H1 (cell line): Measurements from ENCODE around the gene NEK2. TPM values are rescaled to one million over a fixed set of nuclear protein-coding genes. Genes with fewer than 3 reads are reported as not detected.

ENCODE experiments used
- CTCF ChIA-PET: fragments of 300-600 bp; sonication (Branson Sonifier 250); formaldehyde crosslinking; loops from one replicate; lab custom pipeline; 2021; ENCODE audit not compliant: partially characterized antibody; lab: Charles Lee
- POLR2A ChIA-PET: fragments of 300-600 bp; sonication (Branson Sonifier 250); formaldehyde crosslinking; loops from one replicate; lab custom pipeline; 2021; ENCODE audit warnings: inconsistent platforms; ENCODE audit not compliant: partially characterized antibody; lab: Charles Lee
- DNase-seq, 2 experiments: peaks; one replicate each; pipeline versions ENCODE4 v3.0.0 to v3.0.0-alpha.2; 2010 to 2022; ENCODE audit warnings: low spot score in 2 of 2, low read depth in 1 of 2, mixed read lengths in 1 of 2
- FAIRE-seq: peaks from 2 replicates; lab custom pipeline; 2011; peaks lifted over from hg19 to GRCh38; lab: Jason Lieb, UNC
- H2AFZ ChIP-seq: 2 replicates; pipeline ENCODE4 v1.8.1; 2012; ENCODE audit warnings: low read length, inconsistent platforms
- H2AK5ac ChIP-seq: 2 replicates; pipeline ENCODE4 v1.6.1; 2013; ENCODE audit warnings: low read depth, low read length
- H2BK120ac ChIP-seq: replicated peaks from 2 replicates; pipeline ENCODE3; 2013; ENCODE audit warnings: low read depth, low read length, inconsistent platforms
- H2BK12ac ChIP-seq: 2 replicates; pipeline ENCODE4 v1.6.1; 2013; ENCODE audit warnings: low read depth, low read length
- H2BK15ac ChIP-seq: 2 replicates; pipeline ENCODE4 v1.6.1; 2013; ENCODE audit warnings: low read length
- H2BK20ac ChIP-seq: 2 replicates; pipeline ENCODE4 v1.6.1; 2013; ENCODE audit warnings: low read length
- H2BK5ac ChIP-seq: 2 replicates; pipeline ENCODE4 v1.6.1; 2013; ENCODE audit warnings: low read depth, low read length
- H3K14ac ChIP-seq: 2 replicates; pipeline ENCODE4 v1.6.1; 2013; ENCODE audit warnings: inconsistent platforms; ENCODE audit not compliant: insufficient read length
- H3K18ac ChIP-seq: 2 replicates; pipeline ENCODE4 v1.6.1; 2013; ENCODE audit warnings: low read length; ENCODE audit errors: extremely low read depth
- H3K23ac ChIP-seq: 2 replicates; pipeline ENCODE4 v1.6.1; 2013; ENCODE audit warnings: inconsistent platforms; ENCODE audit not compliant: insufficient read length
- H3K23me2 ChIP-seq: 2 replicates; pipeline ENCODE4 v1.6.1; 2013; ENCODE audit warnings: low read depth, low read length
- H3K27ac ChIP-seq: 2 replicates; pipeline ENCODE4 v1.6.1; 2011; ENCODE audit warnings: low read depth, low read length, inconsistent platforms
- H3K27me3 ChIP-seq, 4 experiments: replicated peaks in 1 of 4; 1 replicate in 1 of 4; 2 replicates in 3 of 4; pipeline versions ENCODE4 v1.6.1 to v1.8.1; 2011 to 2013; ENCODE audit warnings: low read length in 3 of 4, mild to moderate bottlenecking in 3 of 4, inconsistent platforms in 2 of 4, mixed read lengths in 2 of 4, moderate library complexity in 1 of 4; ENCODE audit not compliant: control insufficient read depth in 3 of 4, insufficient read depth in 3 of 4; ENCODE audit errors: extremely low read depth in 1 of 4
- H3K36me3 ChIP-seq, 4 experiments: 2 replicates each; pipeline versions ENCODE4 v1.6.1 to v1.8.1; 2011 to 2013; ENCODE audit warnings: mild to moderate bottlenecking in 4 of 4, low read length in 3 of 4, moderate library complexity in 2 of 4, control low read depth in 1 of 4, inconsistent platforms in 1 of 4; ENCODE audit not compliant: insufficient read depth in 4 of 4, control insufficient read depth in 2 of 4
- H3K4ac ChIP-seq: replicated peaks from 2 replicates; pipeline ENCODE3; 2013; ENCODE audit warnings: low read length, low read depth, mixed read lengths, inconsistent platforms; ENCODE audit not compliant: insufficient read length
- H3K4me1 ChIP-seq, 4 experiments: replicated peaks in 1 of 4; 1 replicate in 1 of 4; 2 replicates in 3 of 4; pipeline versions ENCODE4 v1.6.1 to v1.8.1; 2011 to 2013; ENCODE audit warnings: low read length in 3 of 4, inconsistent platforms in 2 of 4, mixed read lengths in 1 of 4; ENCODE audit not compliant: insufficient read depth in 4 of 4, control insufficient read depth in 3 of 4
- H3K4me2 ChIP-seq, 2 experiments: 2 replicates each; pipeline versions ENCODE4 v1.6.1 to v1.8.1; 2011 to 2013; ENCODE audit warnings: low read depth in 2 of 2, low read length in 2 of 2, control low read depth in 1 of 2, inconsistent platforms in 1 of 2, mild to moderate bottlenecking in 1 of 2; ENCODE audit not compliant: insufficient read depth in 1 of 2
- H3K4me3 ChIP-seq, 4 experiments: fragments of 200-600, 300-600 bp in 1 of 4; sonication (generic), shearing (Covaris generic), sonication (Bioruptor Twin) in 1 of 4; 2 replicates each; pipeline versions ENCODE4 v1.5.1 to v1.8.1; 2011 to 2016; ENCODE audit warnings: low read length in 4 of 4, low read depth in 3 of 4, control low read depth in 2 of 4, inconsistent platforms in 2 of 4, mild to moderate bottlenecking in 2 of 4, mixed read lengths in 1 of 4, moderate library complexity in 1 of 4; ENCODE audit not compliant: insufficient read depth in 2 of 4; ENCODE audit errors: extremely low read depth in 1 of 4
- H3K56ac ChIP-seq: replicated peaks from 2 replicates; pipeline ENCODE3; 2013; ENCODE audit warnings: low read depth, mild to moderate bottlenecking, mixed read lengths, low read length, inconsistent platforms; ENCODE audit not compliant: insufficient read length
- H3K79me1 ChIP-seq: 2 replicates; pipeline ENCODE4 v1.6.1; 2013; ENCODE audit warnings: low read depth, low read length, control low read depth
- H3K79me2 ChIP-seq, 2 experiments: 2 replicates each; pipeline versions ENCODE4 v1.6.1 to v1.8.1; 2012 to 2013; ENCODE audit warnings: low read length in 2 of 2, mild to moderate bottlenecking in 2 of 2, inconsistent platforms in 1 of 2; ENCODE audit not compliant: insufficient read depth in 2 of 2, control insufficient read depth in 1 of 2
- H3K9ac ChIP-seq, 4 experiments: replicated peaks in 1 of 4; 1 replicate in 1 of 4; 2 replicates in 3 of 4; pipeline versions ENCODE4 v1.6.1 to v1.8.1; 2011 to 2013; ENCODE audit warnings: low read depth in 3 of 4, low read length in 3 of 4, control low read depth in 2 of 4, mild to moderate bottlenecking in 2 of 4, moderate library complexity in 2 of 4, inconsistent platforms in 1 of 4; ENCODE audit errors: extremely low read depth in 1 of 4
- H3K9me3 ChIP-seq, 2 experiments: 2 replicates each; pipeline versions ENCODE4 v1.6.1 to v1.8.1; 2012 to 2013; ENCODE audit warnings: mild to moderate bottlenecking in 2 of 2, moderate library complexity in 2 of 2, control low read depth in 1 of 2, inconsistent platforms in 1 of 2, low read depth in 1 of 2, low read length in 1 of 2, mixed read lengths in 1 of 2; ENCODE audit not compliant: insufficient read depth in 2 of 2
- H4K20me1 ChIP-seq, 2 experiments: replicated peaks in 1 of 2; 2 replicates each; pipeline versions ENCODE3 to v1.8.1; 2011 to 2013; ENCODE audit warnings: inconsistent platforms in 2 of 2, low read length in 2 of 2, mild to moderate bottlenecking in 1 of 2; ENCODE audit not compliant: insufficient read depth in 2 of 2, control insufficient read depth in 1 of 2
- H4K5ac ChIP-seq: 2 replicates; pipeline ENCODE4 v1.6.1; 2013; ENCODE audit warnings: low read length, low read depth, mixed read lengths, inconsistent platforms; ENCODE audit not compliant: insufficient read length
- H4K8ac ChIP-seq: 2 replicates; pipeline ENCODE4 v1.8.0; 2013; ENCODE audit warnings: mild to moderate bottlenecking, moderate library complexity, low read length, inconsistent platforms; ENCODE audit not compliant: insufficient read depth; ENCODE audit errors: extremely low read depth
- H4K91ac ChIP-seq: replicated peaks from 2 replicates; pipeline ENCODE3; 2013; ENCODE audit warnings: low read length, mixed read lengths, inconsistent platforms; ENCODE audit not compliant: insufficient read length
- FOSL1 ChIP-seq: IDR thresholded peaks from 2 replicates; pipeline ENCODE4 v1.6.1; 2011; ENCODE audit warnings: mild to moderate bottlenecking, low read depth, low read length, moderate library complexity; ENCODE audit not compliant: insufficient read depth
- NRF1 ChIP-seq: IDR thresholded peaks from 2 replicates; pipeline ENCODE4 v1.6.1; 2011; ENCODE audit warnings: mild to moderate bottlenecking, low read depth, low read length, improper control_type of control experiment
- RBBP5 ChIP-seq: IDR thresholded peaks from 2 replicates; pipeline ENCODE4 v1.7.1; 2012; ENCODE audit warnings: low read depth, mild to moderate bottlenecking, inconsistent platforms, low read length, moderate library complexity, borderline replicate concordance
- SIX5 ChIP-seq: IDR thresholded peaks from 2 replicates; pipeline ENCODE4 v1.6.1; 2011; ENCODE audit warnings: mild to moderate bottlenecking, low read depth, low read length
- WGBS, 2 experiments: shearing (Covaris generic) in 1 of 2; methylation state at CpG; one replicate each; pipeline versions ENCODE4 v1.1.6 to v1.1.7; 2013 to 2015; ENCODE audit warnings: low lambda C conversion rate in 2 of 2, mixed read lengths in 2 of 2, inconsistent platforms in 1 of 2, low coverage in 1 of 2, missing lambda C conversion rate in 1 of 2; ENCODE audit not compliant: insufficient replicate concordance in 2 of 2, insufficient coverage in 1 of 2, insufficient read length in 1 of 2; ENCODE audit errors: extremely low coverage in 1 of 2, missing lambda C conversion rate in 1 of 2; 5-methylcytosine and 5-hydroxymethylcytosine counted together
- polyA plus RNA-seq, 7 experiments: library from polyadenylated mRNA; depleted of rRNA in 3 of 7; stranded (reverse) in 5 of 7; unstranded in 2 of 7; fragments of >200 nt in 5 of 7; fragments of 200-250 nt in 2 of 7; gene quantifications; 1 replicate in 5 of 7; 2 replicates in 1 of 7; 4 replicates in 1 of 7; pipeline versions ENCODE4 v1.2.1 to v1.2.3, GENCODE V29; 2011 to 2013; ENCODE audit warnings: missing spikeins in 2 of 7, mixed read lengths in 2 of 7
- total RNA-seq: library from RNA; stranded (reverse); fragmentation: NEBNext Ultra II Directional; extraction: Animal tissue kit (Norgen Biotek cat#: 25700); gene quantifications from 2 replicates; pipeline ENCODE4 v1.2.1, GENCODE V29; 2021

The NEK2 gene
- total and polyA plus RNA-seq, 2 of the 8 experiments (the other 6 are each of a cell fraction or from before 2014, with no cell fraction given): 8.4 to 22.9 TPM

DNA sequence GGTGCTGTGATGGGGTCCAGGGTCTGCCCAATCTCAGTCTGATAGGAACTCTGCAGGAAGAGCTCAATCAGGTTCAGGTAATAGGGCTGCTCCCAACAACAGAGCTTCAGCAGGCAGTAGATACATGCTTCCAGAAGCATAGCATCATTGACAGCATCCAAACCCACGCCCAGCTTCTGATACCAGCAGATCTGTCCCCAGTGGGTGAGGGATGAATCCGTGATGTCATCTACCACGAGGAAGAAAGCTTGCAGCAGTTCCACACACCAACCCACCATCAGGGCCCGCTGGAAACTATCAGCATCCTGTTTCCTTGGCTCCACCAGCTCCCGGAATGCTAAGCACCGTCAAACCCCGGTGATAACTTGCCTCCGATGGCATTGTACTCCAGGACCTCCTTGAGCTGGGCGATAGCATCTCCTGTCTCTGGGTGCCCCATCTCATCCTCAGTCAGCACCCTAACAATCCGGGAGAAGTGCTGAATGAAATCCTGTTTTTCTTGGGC is 14.7 kb downstream of the NEK2 start:
- H2BK20ac ChIP-seq: no peak overlapping the region
- TF ChIP-seq FOSL1 (no peak), SIX5 (no peak), RBBP5 (no peak), NRF1 (no peak)
- no peaks in the 10 kb centered on the region for H3K79me1 ChIP-seq
- peaks cover 0 to 3% (median 1%) of the 10 kb centered on the region in 4 experiments; a peak in 4 of 8 replicates for H3K36me3 ChIP-seq
- no peaks in the 10 kb centered on the region for H3K23me2 ChIP-seq
- no peak overlapping the region for H3K18ac ChIP-seq
- no peak overlapping the region for H3K4ac ChIP-seq
- no peak overlapping the region for H3K56ac ChIP-seq
- DNase-seq (no peak), FAIRE-seq (no peak)
- H2AK5ac ChIP-seq: no peak overlapping the region
- no peaks in the 10 kb centered on the region for H3K79me2 ChIP-seq
- H4K5ac ChIP-seq: no peak overlapping the region
- POLR2A ChIA-PET: no interaction called here
- no peak overlapping the region for H3K27ac ChIP-seq
- H4K91ac ChIP-seq: no peak overlapping the region
- H3K4me2 ChIP-seq: no peak overlapping the region
- H2BK12ac ChIP-seq: no peak overlapping the region
- H4K20me1 ChIP-seq: no peaks in the 10 kb centered on the region
- no peaks in the 10 kb centered on the region for H3K4me1 ChIP-seq
- no peak overlapping the region for H2BK120ac ChIP-seq
- H2BK5ac ChIP-seq: no peak overlapping the region
- H3K14ac ChIP-seq: no peak overlapping the region
- WGBS, 2 experiments: 95% methylated on average over 10 of the region's 10 CpGs; no CpG with 5 or more reads in 1 of the 2 experiments
- H2BK15ac ChIP-seq: no peak overlapping the region
- no peak overlapping the region for H2AFZ ChIP-seq
- H4K8ac ChIP-seq: no peak overlapping the region
- CTCF ChIA-PET: interaction anchor here (0.9 to 1.1 kb wide), 3 partner anchors 8 to 21 kb away, joined by 3 to 4 read pairs (median 3); no protein-coding TSS in a partner anchor
- H3K9ac ChIP-seq: no peak overlapping the region
- H3K9me3 ChIP-seq: no peaks in the 10 kb centered on the region
- H3K27me3 ChIP-seq: no peaks in the 10 kb centered on the region
- no peak overlapping the region for H3K23ac ChIP-seq
- H3K4me3 ChIP-seq: no peak overlapping the region
